Vagina (tissue), 2 donors: Measurements from ENCODE around the gene TAPBPL. TPM values are rescaled to one million over a fixed set of nuclear protein-coding genes. Genes with fewer than 3 reads are reported as not detected.

Experiments used
- DNase-seq, 2 donors: peaks; one replicate each; pipeline ENCODE4 v3.0.0-alpha.2; 2017; ENCODE audit errors: extremely low spot score in 2 of 2
- H3K27ac ChIP-seq: fragments of 200-600 bp; sonication (generic); one replicate; pipeline ENCODE4 v1.5.1; 2019
- H3K27me3 ChIP-seq: fragments of 200-600 bp; sonication (generic); one replicate; pipeline ENCODE4 v1.5.1; 2019
- H3K36me3 ChIP-seq, 2 donors: fragments of 200-600 bp; sonication (generic); one replicate each; pipeline ENCODE4 v1.5.1; 2017 to 2019
- H3K4me1 ChIP-seq: fragments of 200-600 bp; sonication (generic); one replicate; pipeline ENCODE4 v1.5.1; 2019
- H3K4me3 ChIP-seq, 2 donors: fragments of 200-600 bp; sonication (generic); 1 replicate in 1 of 2; 2 replicates in 1 of 2; pipeline ENCODE4 v1.5.1; 2016 to 2019
- H3K9me3 ChIP-seq: fragments of 200-600 bp; sonication (generic); one replicate; pipeline ENCODE4 v1.5.1; 2019
- POLR2A ChIP-seq, 2 donors: fragments of 450-650 bp; IDR thresholded peaks; one replicate each; pipeline ENCODE4 v1.6.1; 2017; ENCODE audit warnings: antibody characterized with exemption in 2 of 2, mild to moderate bottlenecking in 2 of 2, moderate library complexity in 2 of 2
- POLR2AphosphoS5 ChIP-seq, 2 donors: sonication (generic); formaldehyde crosslinking; IDR thresholded peaks; one replicate each; pipeline ENCODE4 v1.9.0; 2017; ENCODE audit warnings: antibody characterized with exemption in 2 of 2, mild to moderate bottlenecking in 2 of 2, low read depth in 1 of 2; ENCODE audit not compliant: insufficient read depth in 1 of 2
- intact Hi-C: fragments of 100-400 bp; cut with DNase I; formaldehyde crosslinking; loops from one replicate; pipeline ENCODE4 v1.15.1; 2023
- total RNA-seq: library from RNA; depleted of rRNA; stranded (reverse); fragments of >200 nt; gene quantifications from one replicate; pipeline ENCODE4 v1.2.3, GENCODE V29; 2016
- TF ChIP-seq, protein P1 (sequence below), 3 experiments: fragments of 450-650 bp in 2 of 3; fragments of 200-600 bp in 1 of 3; sonication (generic) in 1 of 3; IDR thresholded peaks; one replicate each; pipeline ENCODE4 v1.5.1; 2017 to 2019; ENCODE audit warnings: antibody characterized with exemption in 3 of 3, mild to moderate bottlenecking in 2 of 3, moderate library complexity in 2 of 3

Gene TAPBPL
- total RNA-seq, 1 donor from 2014 or later = 21.1 TPM

DNA sequence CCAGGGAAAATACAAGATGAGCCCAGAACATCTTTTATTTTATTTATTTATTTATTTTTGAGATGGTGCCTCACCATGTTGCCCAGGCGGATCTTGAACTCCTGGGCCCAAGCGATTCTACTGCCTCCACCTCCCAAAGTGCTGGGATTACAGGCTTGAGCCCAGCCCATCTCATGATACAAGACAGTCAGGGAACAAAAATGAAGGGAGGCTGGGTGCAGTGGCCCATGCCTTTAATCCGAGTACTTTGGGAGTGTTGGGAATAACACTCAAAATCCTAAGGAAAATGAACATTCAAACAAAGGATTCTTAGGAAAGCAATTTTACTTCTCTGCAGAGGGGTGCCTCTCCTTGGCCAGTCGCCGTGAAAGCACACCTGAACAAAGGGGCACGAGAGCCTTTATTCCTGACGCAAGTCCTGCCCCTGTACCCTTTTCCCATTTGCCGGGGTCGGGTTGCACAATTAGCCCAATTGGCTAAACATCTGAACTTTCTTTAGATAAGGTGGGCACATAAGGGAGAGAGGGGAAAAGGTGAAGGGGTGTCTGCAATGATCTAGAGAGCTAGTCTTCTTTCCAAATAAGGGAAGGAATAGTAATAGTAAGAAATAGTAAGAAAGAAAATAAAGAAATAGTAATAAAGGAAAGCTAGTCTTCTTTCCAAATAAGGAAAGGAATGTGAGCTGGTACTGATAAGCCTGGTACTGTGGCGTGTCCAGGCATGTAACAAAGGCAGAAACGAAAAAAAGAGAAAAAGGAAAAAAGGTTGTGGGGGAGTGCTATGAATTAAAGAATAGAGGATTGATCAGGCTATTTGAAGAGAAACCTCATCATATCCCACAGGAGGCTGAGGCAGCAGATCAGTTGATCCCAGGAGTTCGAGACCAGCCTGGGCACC lies 55.5 kb downstream of the TAPBPL start:
- Histone ChIP-seq H3K4me3 (no peak overlapping the region), H3K4me1 (no peaks in the 10 kb centered on the region), H3K27ac (no peak overlapping the region), H3K9me3 (no peaks in the 10 kb centered on the region), H3K36me3 (peaks cover 0 to 10% of the 10 kb centered on the region in 2 donors), H3K27me3 (no peaks in the 10 kb centered on the region)
- DNase-seq = no peak
- TF ChIP-seq, protein P1, sequence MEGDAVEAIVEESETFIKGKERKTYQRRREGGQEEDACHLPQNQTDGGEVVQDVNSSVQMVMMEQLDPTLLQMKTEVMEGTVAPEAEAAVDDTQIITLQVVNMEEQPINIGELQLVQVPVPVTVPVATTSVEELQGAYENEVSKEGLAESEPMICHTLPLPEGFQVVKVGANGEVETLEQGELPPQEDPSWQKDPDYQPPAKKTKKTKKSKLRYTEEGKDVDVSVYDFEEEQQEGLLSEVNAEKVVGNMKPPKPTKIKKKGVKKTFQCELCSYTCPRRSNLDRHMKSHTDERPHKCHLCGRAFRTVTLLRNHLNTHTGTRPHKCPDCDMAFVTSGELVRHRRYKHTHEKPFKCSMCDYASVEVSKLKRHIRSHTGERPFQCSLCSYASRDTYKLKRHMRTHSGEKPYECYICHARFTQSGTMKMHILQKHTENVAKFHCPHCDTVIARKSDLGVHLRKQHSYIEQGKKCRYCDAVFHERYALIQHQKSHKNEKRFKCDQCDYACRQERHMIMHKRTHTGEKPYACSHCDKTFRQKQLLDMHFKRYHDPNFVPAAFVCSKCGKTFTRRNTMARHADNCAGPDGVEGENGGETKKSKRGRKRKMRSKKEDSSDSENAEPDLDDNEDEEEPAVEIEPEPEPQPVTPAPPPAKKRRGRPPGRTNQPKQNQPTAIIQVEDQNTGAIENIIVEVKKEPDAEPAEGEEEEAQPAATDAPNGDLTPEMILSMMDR (IDR thresholded peaks at IDR 0.05) = no peak
- TF ChIP-seq POLR2A (IDR thresholded peaks at IDR 0.05) = no peak
- TF ChIP-seq POLR2AphosphoS5 (IDR thresholded peaks at IDR 0.05; ENCODE audit: insufficient read depth in 1 of 2, low read depth in 1 of 2) = no peak
- intact Hi-C loops = no loop called here

DNA sequence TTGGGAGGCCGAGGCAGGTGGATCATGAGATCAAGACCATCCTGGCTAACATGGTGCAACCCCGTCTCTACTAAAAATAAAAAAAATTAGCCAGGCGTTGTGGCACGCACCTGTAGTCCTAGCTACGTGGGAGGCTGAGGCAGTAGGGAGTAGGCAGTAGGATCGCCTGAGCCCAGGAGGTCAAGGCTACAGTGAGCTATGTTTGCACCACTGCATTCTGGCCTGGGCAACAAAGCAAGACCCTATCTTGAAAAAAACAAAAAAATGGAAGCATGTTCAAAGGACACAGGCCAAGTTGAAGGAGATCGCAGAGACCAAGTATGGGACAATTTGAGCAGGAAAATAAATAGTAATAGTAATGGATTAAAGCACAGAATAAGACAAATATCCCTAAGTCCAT lies 56.2 kb downstream of the TAPBPL start:
- no peak for DNase-seq
- Histone ChIP-seq H3K27me3 (no peaks in the 10 kb centered on the region), H3K4me1 (no peaks in the 10 kb centered on the region), H3K9me3 (no peaks in the 10 kb centered on the region), H3K27ac (no peak overlapping the region), H3K4me3 (no peak overlapping the region), H3K36me3 (peaks cover 0 to 18% of the 10 kb centered on the region in 2 donors)
- TF ChIP-seq, protein P1 (IDR thresholded peaks at IDR 0.05) = no peak
- TF ChIP-seq POLR2AphosphoS5 (IDR thresholded peaks at IDR 0.05; ENCODE audit: insufficient read depth in 1 of 2, low read depth in 1 of 2) = no peak
- no peak for TF ChIP-seq POLR2A (IDR thresholded peaks at IDR 0.05)
- intact Hi-C loops = no loop called here

Other genes with a start within 250 kb of the TAPBPL start
- gene PLEKHG6, start 141.4 kb upstream of the TAPBPL start, total RNA-seq = 14.7 TPM
- 271 TPM for gene TNFRSF1A, start 110.0 kb upstream of the TAPBPL start, total RNA-seq
- 55.2 TPM for gene SCNN1A, start 76.5 kb upstream of the TAPBPL start, total RNA-seq
- 146 TPM for gene LTBR, start 67.9 kb upstream of the TAPBPL start, total RNA-seq
- gene CD27, start 7.1 kb upstream of the TAPBPL start, total RNA-seq = 1.2 TPM
- gene VAMP1, start 18.6 kb downstream of the TAPBPL start, total RNA-seq = 12.5 TPM
- gene MRPL51, start 41.2 kb downstream of the TAPBPL start, total RNA-seq = 23.1 TPM
- gene NCAPD2, start 42.1 kb downstream of the TAPBPL start, total RNA-seq = 25.5 TPM
- 2,297 TPM for gene GAPDH, start 82.5 kb downstream of the TAPBPL start, total RNA-seq
- gene IFFO1, start 104.0 kb downstream of the TAPBPL start, total RNA-seq = 21.1 TPM
- 43.0 TPM for gene NOP2, start 116.2 kb downstream of the TAPBPL start, total RNA-seq
- gene CHD4, start 155.3 kb downstream of the TAPBPL start, total RNA-seq = 152 TPM
- 7.4 TPM for gene LPAR5, start 183.9 kb downstream of the TAPBPL start, total RNA-seq
- gene ACRBP, start 195.4 kb downstream of the TAPBPL start, total RNA-seq = 0.74 TPM
- gene ING4, start 211.1 kb downstream of the TAPBPL start, total RNA-seq = 45.7 TPM
- 31.9 TPM for gene ZNF384, start 237.3 kb downstream of the TAPBPL start, total RNA-seq
- 5.6 TPM for gene PIANP, start 248.8 kb downstream of the TAPBPL start, total RNA-seq